K562 (cell line): Measurements from ENCODE around the gene ING1. TPM values are rescaled to one million over a fixed set of nuclear protein-coding genes. Genes with fewer than 3 reads are reported as not detected.
A peak's percentile ranks its signal among the peaks of the same experiment; 100 is the strongest.

Experiments used
- ATAC-seq: fragments of 200-7000 bp; cut with Tn5 transposase; 3 replicates; pipeline ENCODE4 v1.9.1; 2020; ENCODE audit warnings: moderate library complexity
- BruUV-seq: library from RNA; stranded (reverse); fragments of 400-500 nt; replicated peaks from 2 replicates; lab custom pipeline; 2021; lab: Mats Ljungman, UMichigan
- CTCF ChIA-PET: fragments of 300-600 bp; formaldehyde crosslinking; extraction: SDS; loops from one replicate; lab custom pipeline; 2021; ENCODE audit warnings: low intra/inter-chr PET ratio; lab: Yijun Ruan, JAX
- POLR2A ChIA-PET: fragments of 300-600, 350-650 bp; sonication (Branson Sonifier 250); formaldehyde crosslinking; extraction: SDS; loops from one replicate; lab custom pipeline; 2021; ENCODE audit warnings: antibody characterized with exemption, inconsistent platforms; lab: Yijun Ruan, JAX
- DNase-seq, 4 experiments: peaks; one replicate each; pipeline versions ENCODE4 v3.0.0 to v3.0.0-alpha.2; 2011 to 2018; ENCODE audit warnings: low spot score in 3 of 4, mixed read lengths in 3 of 4; ENCODE audit errors: extremely low read depth in 1 of 4
- FAIRE-seq: peaks from 2 replicates; lab custom pipeline; 2011; peaks lifted over from hg19 to GRCh38; lab: Jason Lieb, UNC
- H2AFZ ChIP-seq: 2 replicates; pipeline ENCODE4 v1.6.0; 2011; ENCODE audit warnings: low read depth, low read length, control low read depth, inconsistent platforms
- H3K27ac ChIP-seq: fragments of 200-600 bp; 3 replicates; pipeline ENCODE4 v1.8.0; 2011; ENCODE audit warnings: low read depth, mild to moderate bottlenecking, control low read depth, inconsistent platforms, low read length, moderate library complexity, mixed read lengths; ENCODE audit errors: extremely low read depth
- H3K27me3 ChIP-seq, 2 experiments: fragments of 300-600 bp in 1 of 2; 2 replicates in 1 of 2; 3 replicates in 1 of 2; pipeline versions ENCODE4 v1.6.0 to v1.8.0; 2011; ENCODE audit warnings: inconsistent platforms in 2 of 2, low read length in 2 of 2, mild to moderate bottlenecking in 1 of 2, mixed read lengths in 1 of 2, moderate library complexity in 1 of 2; ENCODE audit not compliant: control insufficient read depth in 2 of 2, insufficient read depth in 2 of 2
- H3K36me3 ChIP-seq: fragments of 300-600 bp; 3 replicates; pipeline ENCODE4 v1.8.0; 2011; ENCODE audit warnings: mild to moderate bottlenecking, low read length, inconsistent platforms; ENCODE audit not compliant: control insufficient read depth, insufficient read depth
- H3K4me1 ChIP-seq, 2 experiments: fragments of 200-600 bp in 1 of 2; replicated peaks in 1 of 2; 2 replicates in 1 of 2; 3 replicates in 1 of 2; pipeline versions ENCODE4 v1.5.1 to v1.8.0; 2011; ENCODE audit warnings: inconsistent platforms in 2 of 2, low read length in 2 of 2, mild to moderate bottlenecking in 1 of 2, mixed read lengths in 1 of 2, moderate library complexity in 1 of 2; ENCODE audit not compliant: control insufficient read depth in 2 of 2, insufficient read depth in 2 of 2
- H3K4me2 ChIP-seq: 2 replicates; pipeline ENCODE4 v1.6.1; 2011; ENCODE audit warnings: low read length, control low read depth, inconsistent platforms, mixed read lengths; ENCODE audit not compliant: insufficient read depth
- H3K4me3 ChIP-seq: fragments of 200-600 bp; sonication (generic), shearing (Covaris generic); 2 replicates; pipeline ENCODE4 v1.5.1; 2016; ENCODE audit warnings: control low read depth, inconsistent platforms
- H3K79me2 ChIP-seq: fragments of 200-600 bp; 3 replicates; pipeline ENCODE4 v1.8.0; 2011; ENCODE audit warnings: low read length, inconsistent platforms; ENCODE audit not compliant: control insufficient read depth, insufficient read depth
- H3K9ac ChIP-seq, 2 experiments: 2 replicates each; pipeline versions ENCODE4 v1.6.0 to v1.6.1; 2011; ENCODE audit warnings: low read depth in 2 of 2, low read length in 2 of 2, control low read depth in 1 of 2, inconsistent platforms in 1 of 2, mild to moderate bottlenecking in 1 of 2, mixed read lengths in 1 of 2; ENCODE audit not compliant: insufficient read depth in 1 of 2
- H3K9me1 ChIP-seq: one replicate; pipeline ENCODE4 v1.6.0; 2011; ENCODE audit warnings: inconsistent platforms, mild to moderate bottlenecking, low read length, moderate library complexity; ENCODE audit not compliant: control insufficient read depth, insufficient read depth
- H3K9me3 ChIP-seq: replicated peaks from 2 replicates; pipeline ENCODE4 v1.5.1; 2011; ENCODE audit warnings: low read depth, low read length, inconsistent platforms; ENCODE audit not compliant: control insufficient read depth, insufficient read depth
- H4K20me1 ChIP-seq: replicated peaks from 2 replicates; pipeline ENCODE4 v1.6.1; 2011; ENCODE audit warnings: low read length, inconsistent platforms, mixed read lengths; ENCODE audit not compliant: control insufficient read depth, insufficient read depth
- RBFOX2 ChIP-seq: fragments of 200-400 bp; formaldehyde crosslinking; IDR thresholded peaks from 2 replicates; pipeline ENCODE4 v1.6.1; 2017; ENCODE audit warnings: low read depth, mild to moderate bottlenecking, low read length, moderate library complexity
- TAF7 ChIP-seq: fragments of 450-650 bp; IDR thresholded peaks from 2 replicates; pipeline ENCODE4 v1.6.1; 2016; ENCODE audit warnings: missing genetic modification characterization, missing compliant biosample characterization
- WGBS: fragments of 100-300 bp; shearing (Covaris generic); methylation state at CpG from one replicate; pipeline ENCODE4 v1.1.6; 2016; ENCODE audit warnings: low coverage, mixed read lengths; ENCODE audit not compliant: insufficient coverage; ENCODE audit errors: missing lambda C conversion rate; 5-methylcytosine and 5-hydroxymethylcytosine counted together
- in situ Hi-C: fragments of 300-500 bp; cut with MboI; formaldehyde crosslinking; loops from 4 replicates; pipeline ENCODE4 v1.15.0; 2018; ENCODE audit warnings: inconsistent platforms, mixed read lengths
- intact Hi-C: fragments of 100-400 bp; cut with micrococcal nuclease; formaldehyde crosslinking; loops from 2 replicates; pipeline ENCODE4 v1.14.2; 2022
- polyA plus RNA-seq, 8 experiments: library from polyadenylated mRNA; depleted of rRNA in 4 of 8; stranded (reverse) in 5 of 8; unstranded in 3 of 8; fragments of >200 nt; fragmentation: Nextera tagmentation in 2 of 8; fragmentation: Illumina TruSeq in 1 of 8; extraction: Ambion mirVana in 2 of 8; extraction: Trizol in 1 of 8; gene quantifications; 2 replicates each; pipeline versions ENCODE4 v1.2.1 to v1.2.3, GENCODE V29; 2011 to 2014; ENCODE audit warnings: inconsistent platforms in 1 of 8, missing spikeins in 1 of 8
- total RNA-seq, 7 experiments: library from RNA; depleted of rRNA in 6 of 7; stranded (reverse); fragments of >200 nt in 6 of 7; fragmentation: Illumina TruSeq in 2 of 7; extraction: Trizol in 2 of 7; gene quantifications; 2 replicates each; pipeline versions ENCODE4 v1.2.1 to v1.2.3, GENCODE V29; 2011 to 2021; ENCODE audit warnings: low replicate concordance in 1 of 7
- TF ChIP-seq, protein P1 (sequence below): sonication (generic); formaldehyde crosslinking; IDR thresholded peaks from 2 replicates; pipeline ENCODE4 v1.8.1; 2023; ENCODE audit warnings: mild to moderate bottlenecking, missing genetic modification reagents

ING1 gene
- total and polyA plus RNA-seq, 9 of the 15 experiments (the other 6 are each of a cell fraction or from before 2014, with no cell fraction given) = 1.0 to 20.1 (median 8.2) TPM

DNA sequence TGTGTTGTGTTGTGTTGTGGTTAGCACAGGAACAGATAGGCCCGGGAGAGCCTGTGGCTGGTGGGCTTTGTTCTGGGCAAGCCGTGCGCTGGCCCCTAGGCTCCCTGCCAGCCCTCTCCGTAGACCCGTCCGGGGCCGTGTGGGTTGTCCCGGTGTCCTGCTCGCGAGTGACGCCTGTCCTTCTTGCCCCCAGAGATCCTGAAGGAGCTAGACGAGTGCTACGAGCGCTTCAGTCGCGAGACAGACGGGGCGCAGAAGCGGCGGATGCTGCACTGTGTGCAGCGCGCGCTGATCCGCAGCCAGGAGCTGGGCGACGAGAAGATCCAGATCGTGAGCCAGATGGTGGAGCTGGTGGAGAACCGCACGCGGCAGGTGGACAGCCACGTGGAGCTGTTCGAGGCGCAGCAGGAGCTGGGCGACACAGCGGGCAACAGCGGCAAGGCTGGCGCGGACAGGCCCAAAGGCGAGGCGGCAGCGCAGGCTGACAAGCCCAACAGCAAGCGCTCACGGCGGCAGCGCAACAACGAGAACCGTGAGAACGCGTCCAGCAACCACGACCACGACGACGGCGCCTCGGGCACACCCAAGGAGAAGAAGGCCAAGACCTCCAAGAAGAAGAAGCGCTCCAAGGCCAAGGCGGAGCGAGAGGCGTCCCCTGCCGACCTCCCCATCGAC, 5.7 kb downstream of the ING1 start:
- CTCF ChIA-PET = no interaction called here
- intact Hi-C loops (loop anchor here (10.0 kb wide), 2 partner anchors 96 to 264 kb away; no protein-coding TSS in a partner anchor), in situ Hi-C loops (no loop called here)
- Histone ChIP-seq H2AFZ (no peak overlapping the region), H3K9me3 (no peaks in the 10 kb centered on the region), H4K20me1 (peaks cover 8% of the 10 kb centered on the region; the same call in 1 of the 2 replicates), H3K4me1 (peaks cover 2 to 19% of the 10 kb centered on the region in 2 experiments; a peak in 2 of 5 replicates), H3K79me2 (peaks cover 54% of the 10 kb centered on the region), H3K4me3 (no peak overlapping the region), H3K9ac (no peak overlapping the region), H3K27me3 (no peaks in the 10 kb centered on the region), H3K9me1 (no peaks in the 10 kb centered on the region), H3K4me2 (no peak overlapping the region), H3K27ac (no peak overlapping the region), H3K36me3 (peaks cover 22% of the 10 kb centered on the region; the same call in 2 of the 3 replicates)
- WGBS = 96% methylated on average over 3 of the region's 61 CpGs
- no TSS peak for BruUV-seq
- ATAC-seq = no peak
- DNase-seq = no peak
- no peak for FAIRE-seq
- TF ChIP-seq TAF7 (tag) (no peak), RBFOX2 (peak; percentile 46)
- TF ChIP-seq, protein P1, sequence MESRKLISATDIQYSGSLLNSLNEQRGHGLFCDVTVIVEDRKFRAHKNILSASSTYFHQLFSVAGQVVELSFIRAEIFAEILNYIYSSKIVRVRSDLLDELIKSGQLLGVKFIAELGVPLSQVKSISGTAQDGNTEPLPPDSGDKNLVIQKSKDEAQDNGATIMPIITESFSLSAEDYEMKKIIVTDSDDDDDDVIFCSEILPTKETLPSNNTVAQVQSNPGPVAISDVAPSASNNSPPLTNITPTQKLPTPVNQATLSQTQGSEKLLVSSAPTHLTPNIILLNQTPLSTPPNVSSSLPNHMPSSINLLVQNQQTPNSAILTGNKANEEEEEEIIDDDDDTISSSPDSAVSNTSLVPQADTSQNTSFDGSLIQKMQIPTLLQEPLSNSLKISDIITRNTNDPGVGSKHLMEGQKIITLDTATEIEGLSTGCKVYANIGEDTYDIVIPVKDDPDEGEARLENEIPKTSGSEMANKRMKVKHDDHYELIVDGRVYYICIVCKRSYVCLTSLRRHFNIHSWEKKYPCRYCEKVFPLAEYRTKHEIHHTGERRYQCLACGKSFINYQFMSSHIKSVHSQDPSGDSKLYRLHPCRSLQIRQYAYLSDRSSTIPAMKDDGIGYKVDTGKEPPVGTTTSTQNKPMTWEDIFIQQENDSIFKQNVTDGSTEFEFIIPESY (CRISPR knock-in tag) = peak; percentile 80
- POLR2A ChIA-PET = interaction anchor here (1.4 kb wide), 1 partner anchor 9 kb away, joined by 5 read pairs; no protein-coding TSS in a partner anchor
